Posterior cingulate gyrus (tissue), 11 donors: Measurements from ENCODE around the gene OSBPL1A.

Experiments used
- DNase-seq, 10 donors: peaks; one replicate each; pipeline versions ENCODE4 v3.0.0 to v3.0.0-alpha.2; 2020 to 2021; ENCODE audit warnings: mixed read lengths in 3 of 10
- intact Hi-C: fragments of 100-400 bp; cut with DNase I; formaldehyde crosslinking; loops from one replicate; pipeline ENCODE4 v1.15.1; 2023

Gene OSBPL1A

DNA sequence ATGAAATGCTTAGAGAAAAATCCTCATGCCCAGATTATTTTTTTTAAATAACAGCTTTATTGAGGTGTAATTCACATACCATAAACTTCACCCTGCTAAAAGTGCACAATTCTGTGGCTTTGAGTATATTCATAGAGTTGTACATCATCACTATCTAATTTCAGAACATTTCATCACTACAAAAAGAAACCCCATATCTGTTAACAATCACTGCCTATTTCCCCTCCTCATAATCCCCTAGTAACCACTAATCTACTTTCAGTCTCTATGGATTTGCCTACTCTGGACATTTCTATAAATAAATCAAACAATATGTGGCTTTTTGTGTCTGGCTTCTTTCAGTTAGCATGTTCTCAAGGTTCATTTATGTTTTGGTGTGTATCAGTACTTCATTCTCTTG is 51.4 kb downstream of the OSBPL1A start:
- intact Hi-C loops, result no loop called here

DNA sequence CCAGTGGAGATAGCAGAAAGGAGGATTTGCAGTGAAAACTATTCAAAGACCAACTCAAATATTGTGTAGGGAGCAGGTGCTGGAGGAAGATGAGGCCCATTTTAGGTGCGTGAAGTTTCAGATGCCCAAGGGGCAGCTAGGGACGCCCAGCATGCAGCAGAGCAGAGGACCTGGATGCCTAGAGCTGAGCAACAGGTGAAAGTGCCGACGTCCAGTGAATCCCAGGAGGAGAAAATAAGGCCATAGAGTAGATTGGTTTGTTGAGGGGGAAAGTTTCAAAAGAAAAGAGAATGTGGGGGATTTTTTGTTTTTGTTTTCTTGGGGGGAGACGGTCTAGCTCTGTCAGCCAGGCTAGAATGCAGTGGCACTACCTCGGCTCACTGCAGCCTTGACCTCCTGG is 53.1 kb downstream of the OSBPL1A start:
- intact Hi-C loops, result no loop called here
- no peak for DNase-seq

More for the DNA sequence above, 51.4 kb downstream of the OSBPL1A start:
- DNase-seq, result no peak

DNA sequence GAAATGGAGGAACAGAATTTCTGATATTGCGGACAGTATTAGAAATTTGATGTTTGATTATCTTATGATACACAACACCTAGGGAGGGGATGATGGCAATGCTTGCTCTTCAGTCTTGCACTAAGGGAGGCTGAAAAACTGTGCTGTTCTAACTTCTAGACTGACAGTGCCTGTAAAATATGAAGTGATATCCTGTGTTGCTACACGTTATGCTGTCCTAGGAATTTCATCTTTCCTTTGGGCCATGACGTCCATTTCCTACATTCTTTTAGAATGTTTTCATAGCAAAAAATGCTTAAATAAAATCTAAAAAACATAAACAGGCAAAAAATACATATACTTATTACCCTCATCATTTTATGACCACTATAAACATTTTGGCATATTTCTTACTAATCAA is 55.3 kb downstream of the OSBPL1A start:
- intact Hi-C loops, result no loop called here
- DNase-seq, result no peak

DNA sequence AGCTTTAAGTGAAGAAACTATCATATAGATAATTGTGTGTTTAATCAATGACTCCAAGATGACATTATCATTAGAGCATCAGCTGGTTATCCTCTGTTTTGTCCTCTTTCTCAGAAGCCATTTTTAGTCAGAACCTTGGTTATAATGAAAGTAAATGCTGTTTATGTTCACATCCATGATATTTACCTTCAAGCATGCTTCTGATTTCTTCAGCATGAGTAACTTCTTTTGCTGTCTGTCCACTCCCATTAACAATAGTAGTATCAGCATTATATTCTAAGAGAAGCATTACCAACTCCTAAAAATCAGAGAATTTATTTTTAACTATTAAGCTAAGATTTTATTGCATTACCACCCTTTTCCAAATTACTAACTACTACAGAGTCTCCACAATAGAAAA is 56.3 kb downstream of the OSBPL1A start:
- intact Hi-C loops, result no loop called here
- no peak for DNase-seq

DNA sequence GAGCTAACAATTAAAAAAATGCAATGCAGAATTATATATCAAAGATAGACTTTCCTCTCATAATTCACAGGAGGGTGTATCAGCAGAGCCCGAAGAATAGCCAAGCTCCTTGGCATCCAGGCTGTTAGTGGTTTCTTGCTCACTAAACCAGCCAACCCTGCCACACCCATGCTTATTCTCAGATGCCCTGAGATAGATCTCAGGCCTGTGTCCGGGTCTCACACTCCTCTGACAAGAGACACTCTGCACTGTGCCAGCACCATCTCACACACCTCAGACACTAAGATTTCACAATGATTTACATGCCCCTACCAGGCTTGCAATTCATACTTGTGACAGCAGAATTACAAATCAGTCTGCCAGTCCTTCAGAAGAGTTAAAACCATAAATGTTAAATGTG is 64.5 kb downstream of the OSBPL1A start:
- intact Hi-C loops, result no loop called here
- no peak for DNase-seq

DNA sequence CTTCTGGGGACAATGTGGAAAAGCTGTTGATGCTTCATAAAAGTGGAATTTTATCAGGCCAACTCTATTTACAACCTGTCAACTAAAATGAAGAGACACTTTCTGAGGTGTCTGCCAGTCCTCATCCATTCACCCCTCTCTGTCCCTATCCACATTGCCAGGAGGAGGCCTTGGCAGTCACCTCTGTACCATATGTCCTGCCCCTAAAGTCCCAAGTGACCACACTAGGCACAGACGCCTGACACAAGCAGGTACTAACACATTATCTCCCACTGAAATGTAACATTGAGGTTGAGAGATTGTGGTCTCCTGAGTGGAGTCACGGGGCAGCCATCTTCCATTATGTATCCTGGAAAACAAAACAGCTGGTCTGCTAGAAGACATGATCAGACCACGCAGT is 71.4 kb downstream of the OSBPL1A start:
- intact Hi-C loops, result no loop called here
- no peak for DNase-seq

DNA sequence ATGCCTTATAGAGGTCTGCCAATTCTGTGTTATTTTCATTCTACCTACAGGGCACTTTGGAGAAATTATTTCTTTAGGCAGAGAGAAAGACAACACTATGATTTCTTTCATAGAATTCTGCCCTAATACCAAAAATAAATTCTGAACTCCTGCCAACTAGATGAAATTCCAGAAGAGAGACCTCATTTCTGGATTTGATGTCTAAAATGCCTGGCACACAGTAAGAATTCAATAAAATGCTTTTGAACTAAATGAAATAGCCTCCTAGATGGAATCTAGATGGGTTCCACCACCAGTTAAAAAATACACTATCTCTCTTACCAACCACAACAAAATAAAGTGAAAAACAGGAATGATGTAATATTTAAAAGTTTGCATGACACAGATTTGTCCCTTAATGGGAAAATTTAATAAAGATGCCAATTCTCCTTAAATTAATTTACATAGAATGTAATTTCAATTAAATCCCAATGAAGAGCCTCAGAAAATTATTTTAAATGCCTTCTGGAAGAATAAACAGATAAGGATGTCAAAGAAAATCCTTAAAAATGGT is 75.0 kb downstream of the OSBPL1A start:
- intact Hi-C loops, result no loop called here
- DNase-seq, result no peak

DNA sequence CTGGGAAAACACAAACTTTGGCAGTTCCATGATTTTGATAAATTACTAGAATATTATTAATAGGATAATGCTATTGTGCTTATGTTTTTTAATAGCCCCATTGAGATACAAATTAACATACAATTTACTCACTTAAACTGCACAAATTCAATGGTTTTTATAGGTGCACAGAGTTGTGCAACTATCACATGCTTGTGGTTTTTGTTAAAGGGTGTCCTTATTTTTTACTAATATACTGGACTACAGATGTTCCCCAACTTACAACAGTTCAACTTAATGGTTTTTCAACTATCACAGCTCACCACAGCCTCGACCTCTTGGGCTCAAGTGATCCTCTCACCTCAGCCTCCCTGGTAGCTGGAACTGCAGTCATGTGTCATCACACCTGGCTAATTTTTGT is 76.6 kb downstream of the OSBPL1A start:
- intact Hi-C loops, result no loop called here
- no peak for DNase-seq

DNA sequence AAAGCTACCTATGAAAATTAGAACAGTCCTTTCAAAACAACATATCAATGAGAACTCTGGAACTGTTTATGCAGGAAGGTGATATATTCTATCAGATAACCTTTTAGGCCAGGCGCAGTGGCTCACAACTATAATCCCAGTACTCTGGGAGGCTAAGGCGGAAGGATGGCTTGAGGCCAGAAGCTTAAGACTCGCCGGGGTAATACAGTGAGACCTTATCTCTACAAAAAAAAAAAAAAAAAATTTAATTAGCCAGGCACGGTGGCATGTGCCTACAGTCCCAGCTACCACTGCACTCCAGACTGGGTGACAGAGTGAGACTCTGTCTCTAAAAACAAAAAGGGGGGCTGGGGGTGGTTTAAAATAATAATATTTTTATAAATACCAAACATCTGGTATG is 77.9 kb downstream of the OSBPL1A start:
- no peak for DNase-seq

DNA sequence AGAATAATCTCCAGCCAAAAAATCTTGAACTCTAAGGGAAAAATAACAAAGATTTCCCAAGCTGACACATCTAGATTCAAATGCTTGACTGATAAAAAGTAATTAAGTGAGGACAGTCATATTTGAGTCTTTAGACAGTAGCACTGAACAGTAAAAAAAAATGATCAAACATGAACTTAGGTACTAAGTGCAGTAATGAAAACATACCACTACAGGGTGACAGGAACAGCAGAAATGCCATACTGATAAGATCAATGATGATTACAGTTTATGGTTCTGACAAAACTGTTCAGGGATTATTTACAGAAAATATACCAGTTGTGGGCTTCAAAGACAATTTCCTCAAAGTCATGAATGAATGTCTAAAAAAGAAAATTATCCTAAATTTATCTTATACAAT is 80.3 kb downstream of the OSBPL1A start:
- no peak for DNase-seq
- intact Hi-C loops, result no loop called here

More for the DNA sequence above, 77.9 kb downstream of the OSBPL1A start:
- intact Hi-C loops, result no loop called here

DNA sequence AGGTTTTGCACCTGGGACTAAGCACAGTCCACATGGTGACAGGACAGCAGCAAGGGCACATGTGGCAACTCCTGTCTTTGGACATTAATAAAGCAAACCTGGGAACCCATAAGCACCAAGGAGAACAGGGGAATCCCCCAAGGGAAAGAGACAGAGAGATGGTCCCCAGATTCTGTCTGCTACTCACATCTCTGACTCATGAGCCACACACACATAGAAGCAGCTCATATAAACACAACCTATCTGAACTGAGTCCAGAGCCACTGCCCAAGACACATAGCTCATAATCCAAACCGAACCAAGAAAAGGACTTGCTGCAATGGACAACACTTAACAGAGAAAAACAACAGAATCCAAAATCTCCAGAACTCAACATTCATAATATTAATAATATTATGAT is 82.5 kb downstream of the OSBPL1A start:
- intact Hi-C loops, result no loop called here
- no peak for DNase-seq

DNA sequence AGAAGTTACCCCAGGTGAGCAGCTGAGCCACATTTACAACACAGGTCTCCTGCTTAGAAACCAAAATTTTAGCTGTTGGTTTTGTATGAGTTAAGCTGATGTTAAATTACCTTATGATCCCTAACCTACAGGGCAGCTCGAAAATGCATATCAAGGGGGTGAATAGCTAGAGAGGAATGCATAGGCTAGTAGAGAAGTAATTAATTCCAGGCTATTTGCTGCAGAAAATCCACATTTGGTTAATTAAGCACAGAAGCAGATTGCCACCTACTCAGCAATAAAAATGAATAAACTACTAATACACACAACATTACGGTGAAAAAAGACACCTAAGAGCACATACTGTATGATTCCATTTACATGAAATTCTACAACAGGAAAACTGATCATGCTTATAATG is 91.4 kb downstream of the OSBPL1A start:
- no peak for DNase-seq
- intact Hi-C loops, result no loop called here

DNA sequence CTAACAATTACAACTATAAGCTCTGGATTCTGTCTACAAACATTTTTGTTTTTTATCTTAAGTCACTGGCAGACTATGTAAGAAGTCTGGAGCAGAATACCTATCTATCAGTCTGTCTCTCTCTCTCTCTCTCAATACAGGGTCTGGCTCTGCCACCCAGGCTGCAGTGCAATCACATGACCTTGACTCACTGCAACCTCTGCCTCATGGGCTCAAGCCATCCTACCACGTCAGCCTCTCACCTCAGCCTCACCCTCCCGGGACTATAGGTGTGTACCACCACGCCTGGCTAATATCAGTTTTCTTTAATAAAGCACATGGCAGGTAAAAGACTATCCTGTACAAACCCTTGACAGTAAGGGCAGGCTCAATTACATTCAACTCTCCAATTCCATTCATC is 96.9 kb downstream of the OSBPL1A start:
- intact Hi-C loops, result no loop called here
- no peak for DNase-seq

DNA sequence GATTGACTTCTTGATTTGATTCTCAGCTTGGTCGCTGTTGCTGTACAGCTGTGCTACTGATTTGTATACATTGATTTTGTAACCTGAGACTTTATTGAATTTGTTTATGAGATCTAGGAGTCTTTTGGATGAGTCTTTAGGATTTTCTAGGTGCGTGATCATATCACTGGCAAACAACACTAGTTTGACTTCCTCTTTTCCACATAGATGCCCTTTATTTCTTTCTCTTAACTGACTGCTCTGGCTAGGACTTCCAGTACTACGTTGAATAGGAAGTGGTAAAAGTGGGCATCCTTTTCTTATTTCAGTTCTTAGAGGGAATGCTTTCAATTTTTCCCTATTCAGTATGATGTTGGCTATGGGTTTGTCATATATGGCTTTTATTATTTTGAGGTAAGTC is 101.3 kb downstream of the OSBPL1A start:
- intact Hi-C loops, result no loop called here

DNA sequence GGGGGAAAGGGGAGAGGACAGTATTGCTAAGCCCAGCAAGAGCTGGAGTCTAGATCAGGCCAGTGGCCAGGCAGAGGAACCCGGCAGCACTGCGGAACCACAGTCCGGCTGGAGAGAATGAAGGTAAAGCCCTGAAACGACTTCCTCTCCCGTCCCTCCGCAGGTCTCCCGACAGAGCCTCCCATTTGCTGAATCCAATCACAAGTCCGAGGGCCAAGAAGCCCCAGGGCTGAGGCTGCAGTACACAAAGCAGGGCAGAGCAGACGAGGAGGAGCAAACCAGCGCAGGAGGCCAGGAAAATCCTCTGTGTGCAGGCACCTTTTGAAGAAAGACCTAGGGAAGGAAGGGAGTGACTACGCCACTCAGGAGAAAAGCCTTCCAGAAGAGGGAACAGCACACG is 104.4 kb downstream of the OSBPL1A start:
- intact Hi-C loops, result no loop called here
- DNase-seq, result peak in 1 of 10 donors; percentile 59

More for the DNA sequence above, 101.3 kb downstream of the OSBPL1A start:
- DNase-seq, result no peak

DNA sequence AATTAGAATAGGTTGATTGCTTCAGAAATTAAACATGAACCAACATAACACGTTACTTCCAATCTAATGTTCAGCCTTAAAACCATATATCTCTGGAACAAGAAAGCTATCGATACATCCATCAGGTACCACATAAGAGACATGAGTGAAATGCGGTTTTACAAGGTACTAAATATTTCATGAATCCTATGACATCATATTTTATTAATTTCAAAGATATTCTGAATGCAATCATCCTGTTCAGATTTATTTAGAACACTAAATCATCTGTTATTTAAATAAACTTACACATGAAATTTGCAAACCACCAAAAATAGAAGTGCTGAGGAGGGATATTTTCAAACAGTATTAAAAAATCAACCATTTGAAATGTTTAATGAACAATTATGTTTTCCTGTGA is 119.0 kb downstream of the OSBPL1A start:
- no peak for DNase-seq
- intact Hi-C loops, result no loop called here

DNA sequence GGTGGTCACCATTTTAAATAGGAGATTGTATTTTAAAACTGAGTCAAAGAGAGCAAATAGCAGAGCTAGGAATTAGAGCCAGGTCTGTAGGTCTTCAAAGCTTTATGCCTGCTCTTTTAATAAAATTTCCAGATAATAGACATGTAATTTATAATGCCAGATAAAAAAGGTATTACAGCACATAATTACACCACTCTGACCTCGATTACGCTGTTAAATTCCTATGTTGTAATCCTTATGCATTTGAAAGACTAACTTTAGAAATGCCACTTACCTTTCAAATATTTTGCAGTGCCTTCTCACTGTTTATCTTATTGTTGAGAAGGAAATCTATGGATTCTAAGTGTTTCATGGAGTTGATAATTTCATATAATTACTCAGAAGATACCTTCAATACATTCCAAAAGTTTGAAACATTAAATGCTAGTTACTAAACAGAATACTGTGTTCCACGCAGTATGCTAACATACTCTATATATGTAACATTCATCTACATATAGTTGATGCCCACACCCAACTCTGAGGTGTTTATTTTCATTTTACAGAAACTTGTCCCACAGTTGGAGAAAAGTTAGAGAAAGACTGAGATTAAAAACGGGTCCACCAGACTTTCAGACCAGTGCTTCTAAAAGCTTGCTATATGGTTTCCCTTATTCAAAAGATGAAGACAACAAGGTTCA is 120.0 kb downstream of the OSBPL1A start:
- intact Hi-C loops, result no loop called here
- no peak for DNase-seq

DNA sequence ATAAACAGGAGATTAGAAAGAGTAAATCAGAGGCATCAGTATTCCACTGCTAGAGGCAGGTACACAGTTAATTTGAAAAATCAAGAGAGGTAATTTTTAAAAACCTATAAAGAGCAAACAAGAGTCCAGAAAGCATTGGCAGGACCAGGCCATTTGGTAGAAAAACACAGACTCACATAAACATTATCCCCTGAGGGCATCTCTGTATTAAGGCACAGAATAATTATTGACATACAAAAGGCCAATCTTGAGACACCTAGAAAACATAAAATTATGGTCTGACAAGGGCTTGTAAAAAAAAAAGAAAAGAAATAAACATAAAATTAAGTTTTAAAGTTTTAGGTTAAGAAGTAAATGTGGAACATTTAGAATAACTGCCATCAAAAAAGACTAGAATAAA is 120.6 kb downstream of the OSBPL1A start:
- no peak for DNase-seq
- intact Hi-C loops, result no loop called here

DNA sequence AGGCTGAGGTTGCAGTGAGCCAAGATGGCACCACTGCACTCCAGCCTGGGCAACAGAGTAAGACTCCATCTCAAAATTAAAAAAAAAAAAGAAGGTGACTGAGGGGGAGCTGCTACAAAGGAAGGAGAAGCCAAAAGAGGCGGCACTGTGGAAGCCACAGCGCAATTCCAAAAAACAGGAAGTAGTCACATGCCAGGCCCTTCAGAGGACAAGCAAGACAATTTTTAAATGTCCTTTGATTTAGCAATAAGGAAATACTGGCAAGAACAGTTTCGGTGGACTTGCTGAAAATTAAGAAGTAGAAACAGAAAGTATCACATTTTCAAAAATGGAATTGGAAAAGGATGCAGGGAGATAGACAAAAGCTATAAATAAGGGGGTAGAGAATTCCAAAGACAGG is 122.8 kb downstream of the OSBPL1A start:
- intact Hi-C loops, result no loop called here
- DNase-seq, result no peak

DNA sequence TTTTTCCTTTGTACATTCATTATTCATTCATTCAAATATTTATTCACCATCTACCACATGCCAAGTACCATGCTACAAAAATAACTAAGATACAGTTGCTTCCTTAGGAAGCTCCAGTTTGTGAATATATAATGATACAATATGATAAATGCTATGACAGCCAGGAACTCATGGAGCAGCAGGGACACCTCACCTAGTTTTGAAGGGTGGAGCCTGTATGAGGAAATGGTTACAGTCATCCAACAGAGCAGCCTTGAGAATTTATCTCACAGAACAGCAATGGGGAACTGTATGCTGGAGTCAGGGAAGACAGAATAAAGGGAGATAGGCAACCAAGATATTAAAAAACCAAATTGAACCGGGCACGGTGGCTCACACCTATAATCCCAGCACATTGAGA is 124.0 kb downstream of the OSBPL1A start:
- DNase-seq, result no peak

DNA sequence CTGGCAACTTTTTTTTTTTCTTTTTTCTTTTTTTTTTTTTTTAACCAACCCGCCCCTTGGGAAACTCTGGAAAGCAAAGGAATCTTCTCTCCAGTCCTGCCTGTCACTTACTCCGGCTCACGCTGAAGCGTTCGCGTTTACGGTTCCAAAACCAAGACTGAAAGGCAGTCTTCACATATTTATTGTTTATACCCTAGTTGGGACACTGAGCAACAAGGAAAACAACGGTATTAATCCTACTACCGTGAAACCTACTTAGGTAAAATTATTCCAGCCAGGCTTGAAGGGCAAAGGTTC is 125.4 kb downstream of the OSBPL1A start:
- DNase-seq, result no peak
- intact Hi-C loops, result no loop called here

More for the DNA sequence above, 124.0 kb downstream of the OSBPL1A start:
- intact Hi-C loops, result no loop called here

DNA sequence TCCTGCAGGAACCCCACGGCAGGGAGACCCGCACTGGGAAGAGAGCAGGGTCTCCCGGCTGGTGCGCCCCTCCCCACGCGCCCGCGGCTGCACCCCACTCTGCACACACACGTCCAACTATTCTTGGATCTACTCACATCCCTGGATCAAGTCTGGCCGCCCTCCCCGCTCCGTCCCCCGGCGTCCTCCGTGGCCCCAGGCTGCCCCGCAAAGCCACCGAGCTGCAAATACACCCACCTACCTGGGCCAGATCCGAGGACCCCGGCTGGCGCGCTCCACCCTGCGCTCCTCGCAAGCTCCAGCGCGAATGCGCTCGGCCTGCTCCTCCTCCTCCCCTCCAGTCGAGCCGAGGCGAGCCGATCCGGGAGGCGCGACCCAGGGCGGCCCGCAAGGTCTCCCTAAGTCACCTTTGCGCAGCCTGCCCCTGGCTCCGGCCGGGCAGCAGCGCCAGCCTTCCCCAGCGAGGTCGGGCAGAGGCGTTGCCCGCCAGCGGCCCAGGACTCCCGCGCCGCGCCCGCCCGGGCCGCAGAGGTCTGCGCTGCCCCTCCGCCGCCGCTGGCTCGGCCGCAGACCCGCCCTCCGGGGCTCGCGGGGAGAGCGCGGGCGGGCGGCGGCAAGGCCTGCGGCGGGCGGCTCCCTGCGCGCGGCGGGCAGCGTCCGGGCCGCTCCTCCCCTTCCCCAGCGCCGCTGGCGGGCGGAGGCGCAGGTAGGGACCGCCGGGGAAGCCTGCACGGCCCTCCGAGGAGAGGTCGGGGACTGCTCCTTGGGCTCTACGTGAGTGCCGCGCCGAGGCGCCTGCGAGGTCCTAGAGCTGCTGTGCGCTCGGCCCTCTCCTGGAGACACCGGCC is 126.0 kb downstream of the OSBPL1A start:
- intact Hi-C loops, result loop anchor here (2.0 kb wide), 1 partner anchor 95 kb away; no protein-coding TSS in a partner anchor
- DNase-seq, result peak; percentile 47 to 95 (median 68)
